HG02763 (cell line): Measurements from ENCODE around the gene ZNF778.
"Not testable (repeated sequence)": the region's sequence is repeated elsewhere in the genome, so short reads cannot be mapped to it uniquely, and the experiment has no call there.

Source experiments
- ATAC-seq: cut with Tn5 transposase; IDR thresholded peaks from one replicate; pipeline ENCODE4 v1.9.1; 2021; ENCODE audit warnings: mild to moderate bottlenecking, moderate library complexity; ENCODE audit not compliant: unreplicated experiment

Gene ZNF778

GRCh38 chr16:89248196-89248982 lies 30.9 kb downstream of the ZNF778 start:
- no peak for ATAC-seq

- ATAC-seq = no peak
Observed at GRCh38 chr16:89253548-89254287, 36.2 kb downstream of the ZNF778 start.

- no peak for ATAC-seq
Observed at GRCh38 chr16:89256651-89257254, 39.2 kb downstream of the ZNF778 start.

- no peak for ATAC-seq
Observed at GRCh38 chr16:89257281-89257731, 39.8 kb downstream of the ZNF778 start.

GRCh38 chr16:89257757-89258465 lies 40.4 kb downstream of the ZNF778 start:
- ATAC-seq = no peak

GRCh38 chr16:89259901-89260300 lies 42.4 kb downstream of the ZNF778 start:
- not testable (repeated sequence) for ATAC-seq

GRCh38 chr16:89261691-89262563 lies 44.4 kb downstream of the ZNF778 start:
- no peak for ATAC-seq

- ATAC-seq = no peak
Observed at GRCh38 chr16:89264800-89265550, 47.5 kb downstream of the ZNF778 start.

GRCh38 chr16:89265647-89266046 lies 48.1 kb downstream of the ZNF778 start:
- ATAC-seq = no peak

GRCh38 chr16:89266521-89267134 lies 49.1 kb downstream of the ZNF778 start:
- no peak for ATAC-seq

- not testable (repeated sequence) for ATAC-seq
Observed at GRCh38 chr16:89267746-89268145, 50.2 kb downstream of the ZNF778 start.

GRCh38 chr16:89268585-89268984 lies 51.1 kb downstream of the ZNF778 start:
- ATAC-seq = no peak

- no peak for ATAC-seq
Observed at GRCh38 chr16:89268987-89269735, 51.7 kb downstream of the ZNF778 start.

GRCh38 chr16:89269805-89270665 lies 52.5 kb downstream of the ZNF778 start:
- no peak for ATAC-seq

GRCh38 chr16:89270666-89271345 lies 53.3 kb downstream of the ZNF778 start:
- no peak for ATAC-seq

GRCh38 chr16:89272631-89273030 lies 55.1 kb downstream of the ZNF778 start:
- no peak for ATAC-seq
